Mucosa of rectum (tissue), 2 donors: ENCODE measurements around the gene BMP7.

Source experiments
- H3K27ac ChIP-seq, 2 donors: one replicate each; pipeline ENCODE4 v1.7.0; 2013; ENCODE audit warnings: inconsistent platforms in 2 of 2, low read depth in 2 of 2, low read length in 2 of 2
- H3K27me3 ChIP-seq, 2 donors: one replicate each; pipeline ENCODE4 v1.7.0; 2013; ENCODE audit warnings: low read length in 2 of 2; ENCODE audit not compliant: control insufficient read depth in 2 of 2, insufficient read depth in 2 of 2
- H3K36me3 ChIP-seq, 2 donors: one replicate each; pipeline ENCODE4 v1.7.0; 2013; ENCODE audit warnings: low read length in 2 of 2; ENCODE audit not compliant: control insufficient read depth in 2 of 2, insufficient read depth in 2 of 2
- H3K4me1 ChIP-seq, 2 donors: one replicate each; pipeline ENCODE4 v1.7.0; 2013; ENCODE audit warnings: low read length in 2 of 2, mild to moderate bottlenecking in 1 of 2; ENCODE audit not compliant: control insufficient read depth in 2 of 2, insufficient read depth in 2 of 2
- H3K4me3 ChIP-seq, 2 donors: one replicate each; pipeline ENCODE4 v1.7.0; 2013; ENCODE audit warnings: low read length in 2 of 2
- H3K9ac ChIP-seq, 2 donors: one replicate each; pipeline ENCODE4 v1.7.0; 2013; ENCODE audit warnings: low read length in 2 of 2, low read depth in 1 of 2, mild to moderate bottlenecking in 1 of 2
- H3K9me3 ChIP-seq, 2 donors: one replicate each; pipeline ENCODE4 v1.7.0; 2013; ENCODE audit warnings: low read length in 2 of 2; ENCODE audit not compliant: control insufficient read depth in 2 of 2
- donor health status: healthy.
- donor health status: Normal muscosa, but diverticular disease.

BMP7 gene

DNA sequence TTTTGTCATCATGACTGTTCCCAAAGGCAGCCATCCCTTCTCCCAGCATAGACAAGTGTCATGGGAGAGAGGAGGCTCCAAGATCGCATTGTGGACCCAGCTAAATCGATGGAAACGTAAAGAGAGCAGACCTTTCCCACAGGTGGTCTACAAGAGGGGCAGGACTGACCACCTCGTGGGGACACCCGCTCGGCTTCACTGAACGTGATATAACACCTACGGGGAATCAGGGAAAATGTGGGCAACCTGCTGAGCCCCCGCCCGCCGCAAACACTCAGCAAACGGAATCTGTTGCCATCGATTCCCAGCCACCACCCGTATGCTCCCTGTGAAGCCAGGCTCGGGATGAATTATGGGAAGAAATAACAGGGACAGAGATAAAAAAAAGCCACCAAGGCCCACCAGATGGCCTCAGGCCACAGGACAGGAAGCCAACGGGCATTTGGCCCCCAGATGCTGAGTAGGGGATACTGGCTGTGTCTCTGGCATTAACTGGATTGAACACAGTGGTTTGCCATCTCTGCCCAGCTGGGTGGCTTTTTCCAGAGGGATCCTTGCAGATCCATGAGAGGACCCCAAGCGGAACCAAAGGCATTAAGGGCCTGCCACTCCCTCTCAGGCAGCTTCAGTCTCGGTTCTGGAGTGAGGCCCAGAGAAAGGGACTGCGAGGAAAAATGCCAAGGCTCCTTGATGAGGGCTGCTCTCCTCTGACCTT, 44.4 kb downstream of the BMP7 start:
- Histone ChIP-seq H3K9me3 (no peaks in the 10 kb centered on the region), H3K4me1 (peaks cover 0 to 2% of the 10 kb centered on the region in 2 donors), H3K27me3 (no peaks in the 10 kb centered on the region), H3K4me3 (no peak overlapping the region), H3K27ac (no peak overlapping the region), H3K36me3 (no peaks in the 10 kb centered on the region), H3K9ac (no peak overlapping the region)

DNA sequence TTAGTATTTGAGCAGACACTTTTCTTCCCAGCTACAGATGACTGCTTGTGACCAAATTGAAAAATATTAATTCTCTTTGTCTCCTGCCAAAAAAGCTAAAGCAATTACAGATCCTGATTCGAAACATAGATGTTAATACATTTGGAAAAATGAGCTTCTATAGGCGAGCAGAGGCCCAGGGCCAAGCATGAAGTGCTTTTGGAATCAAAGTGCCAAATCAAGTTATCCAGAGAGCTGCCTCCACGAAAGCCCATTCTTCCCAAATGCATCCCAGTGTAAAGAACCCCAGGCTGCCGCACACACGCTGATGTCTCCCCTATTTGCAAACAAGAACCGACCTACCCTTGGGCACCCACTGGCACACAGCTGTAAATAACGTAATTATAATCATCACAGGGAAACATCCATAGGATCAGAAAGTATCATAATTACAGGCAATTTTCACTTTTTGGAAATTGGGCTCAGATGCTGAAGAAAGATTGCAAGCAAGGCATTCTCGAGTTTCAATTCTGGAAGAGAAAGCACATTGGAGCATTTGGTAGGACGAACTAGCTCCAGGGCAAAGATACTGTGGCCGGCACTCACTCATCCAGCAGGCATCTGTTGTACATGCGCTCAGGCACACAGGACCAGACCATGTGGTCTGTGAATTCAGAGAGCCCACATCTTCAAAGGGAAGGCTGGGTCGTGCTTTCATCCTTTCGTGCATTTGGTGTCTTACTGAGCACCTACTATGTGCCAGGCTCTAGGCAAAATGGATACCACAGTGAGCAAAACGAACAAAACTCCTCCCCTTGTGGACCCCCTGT, 45.9 kb downstream of the BMP7 start:
- Histone ChIP-seq H3K4me3 (no peak overlapping the region), H3K36me3 (no peaks in the 10 kb centered on the region), H3K27ac (no peak overlapping the region), H3K9me3 (no peaks in the 10 kb centered on the region), H3K4me1 (peaks cover 0 to 2% of the 10 kb centered on the region in 2 donors), H3K27me3 (no peaks in the 10 kb centered on the region), H3K9ac (no peak overlapping the region)

DNA sequence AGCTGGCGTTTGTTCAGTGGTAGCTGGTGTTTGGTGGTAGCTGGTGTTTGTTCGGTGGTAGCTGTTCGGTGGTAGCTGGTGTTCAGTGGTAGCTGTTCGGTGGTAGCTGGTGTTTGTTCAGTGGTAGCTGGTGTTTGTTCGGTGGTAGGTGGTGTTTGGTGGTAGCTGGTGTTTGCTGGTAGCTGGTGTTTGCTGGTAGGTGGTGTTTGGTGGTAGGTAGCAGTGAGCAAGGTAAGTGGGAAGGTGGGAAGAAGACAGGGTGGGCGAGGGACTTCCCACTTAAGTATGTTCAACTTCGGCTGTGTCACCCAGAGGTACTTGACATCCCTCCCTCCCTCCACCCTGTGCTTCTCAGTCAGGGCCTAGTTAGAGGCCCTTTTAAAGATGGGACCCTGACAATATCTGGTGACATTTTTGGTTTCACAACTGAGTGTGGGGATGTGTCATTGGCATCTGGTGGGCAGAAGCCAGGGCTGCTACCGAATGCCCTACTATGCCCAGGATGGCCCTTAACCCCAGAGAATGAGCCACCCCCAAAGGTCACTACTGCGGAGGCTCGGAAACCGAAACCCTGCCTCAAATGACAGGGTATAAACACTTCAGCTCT, 47.3 kb downstream of the BMP7 start:
- H3K36me3 ChIP-seq, result no peaks in the 10 kb centered on the region

DNA sequence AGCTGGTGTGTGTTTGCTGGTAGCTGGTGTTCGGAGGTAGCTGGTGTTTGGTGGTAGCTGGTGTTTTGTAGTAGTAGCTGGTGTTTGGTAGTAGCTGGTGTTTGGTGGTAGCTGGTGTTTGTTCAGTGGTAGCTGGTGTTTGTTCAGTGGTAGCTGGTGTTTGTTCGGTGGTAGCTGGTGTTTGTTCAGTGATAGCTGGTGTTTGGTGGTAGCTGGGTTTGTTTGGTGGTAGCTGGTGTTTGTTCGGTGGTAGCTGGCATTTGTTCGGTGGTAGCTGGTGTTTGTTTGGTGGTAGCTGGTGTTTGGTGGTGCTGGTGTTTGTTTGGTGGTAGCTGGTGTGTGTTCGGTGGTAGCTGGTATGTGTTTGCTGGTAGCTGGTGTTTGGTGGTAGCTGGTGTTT, 48.0 kb downstream of the BMP7 start:
- no peak overlapping the region for H3K4me3 ChIP-seq
- H3K9me3 ChIP-seq, result no peaks in the 10 kb centered on the region
- H3K9ac ChIP-seq, result no peak overlapping the region
- no peaks in the 10 kb centered on the region for H3K36me3 ChIP-seq
- H3K4me1 ChIP-seq, result no peaks in the 10 kb centered on the region
- no peaks in the 10 kb centered on the region for H3K27me3 ChIP-seq
- H3K27ac ChIP-seq, result no peak overlapping the region

More for the DNA sequence above, 47.3 kb downstream of the BMP7 start:
- Histone ChIP-seq H3K4me3 (no peak overlapping the region), H3K27me3 (no peaks in the 10 kb centered on the region), H3K4me1 (peaks cover 0 to 2% of the 10 kb centered on the region in 2 donors), H3K9me3 (no peaks in the 10 kb centered on the region), H3K9ac (no peak overlapping the region), H3K27ac (no peak overlapping the region)

DNA sequence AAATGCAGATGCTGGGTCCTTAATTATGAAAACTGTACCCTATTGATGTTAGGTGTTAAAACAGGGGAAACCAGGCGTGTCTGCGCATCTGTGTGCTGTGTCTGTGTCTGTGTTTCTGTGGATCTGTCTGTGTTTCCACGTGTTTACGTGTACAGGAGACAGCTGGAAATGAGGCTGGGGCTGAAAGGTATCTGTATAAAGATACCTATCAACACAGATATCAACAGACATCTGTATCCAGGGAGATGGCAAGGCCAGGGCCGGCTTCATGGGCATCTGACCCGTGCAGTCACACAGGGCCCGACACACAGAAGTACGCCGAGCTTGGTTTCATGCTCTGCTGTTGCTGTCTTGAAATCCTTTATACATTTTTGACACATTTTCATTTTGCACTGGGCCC, 48.6 kb downstream of the BMP7 start:
- no peaks in the 10 kb centered on the region for H3K27me3 ChIP-seq
- H3K9me3 ChIP-seq, result no peaks in the 10 kb centered on the region
- H3K36me3 ChIP-seq, result no peaks in the 10 kb centered on the region
- H3K9ac ChIP-seq, result no peak overlapping the region
- no peak overlapping the region for H3K27ac ChIP-seq
- no peak overlapping the region for H3K4me3 ChIP-seq
- H3K4me1 ChIP-seq, result no peaks in the 10 kb centered on the region

DNA sequence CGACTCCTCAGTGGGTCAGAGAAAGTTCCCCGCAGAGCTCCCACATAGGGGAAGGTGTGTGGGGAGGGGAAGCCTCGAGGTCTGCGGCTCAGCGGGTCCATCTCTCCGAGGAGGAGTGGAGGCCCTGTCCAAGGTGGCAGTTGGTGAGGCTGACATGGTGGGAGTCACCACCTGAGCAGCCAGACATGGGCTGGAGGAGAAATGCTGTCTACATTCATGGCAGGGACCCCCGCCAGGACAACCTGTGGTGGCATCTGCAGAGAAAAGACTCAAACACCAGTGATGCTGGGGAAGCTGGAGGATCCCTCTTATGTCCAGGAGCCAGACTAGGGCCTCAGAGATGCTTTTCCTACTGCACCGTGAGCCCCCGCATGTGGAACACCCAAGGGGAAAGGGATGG, 49.8 kb downstream of the BMP7 start:
- H3K4me1 ChIP-seq, result peaks cover 4 to 5% of the 10 kb centered on the region in 2 donors
- no peak overlapping the region for H3K9ac ChIP-seq
- H3K4me3 ChIP-seq, result no peak overlapping the region
- H3K27ac ChIP-seq, result no peak overlapping the region
- H3K36me3 ChIP-seq, result no peaks in the 10 kb centered on the region
- no peaks in the 10 kb centered on the region for H3K27me3 ChIP-seq
- no peaks in the 10 kb centered on the region for H3K9me3 ChIP-seq

DNA sequence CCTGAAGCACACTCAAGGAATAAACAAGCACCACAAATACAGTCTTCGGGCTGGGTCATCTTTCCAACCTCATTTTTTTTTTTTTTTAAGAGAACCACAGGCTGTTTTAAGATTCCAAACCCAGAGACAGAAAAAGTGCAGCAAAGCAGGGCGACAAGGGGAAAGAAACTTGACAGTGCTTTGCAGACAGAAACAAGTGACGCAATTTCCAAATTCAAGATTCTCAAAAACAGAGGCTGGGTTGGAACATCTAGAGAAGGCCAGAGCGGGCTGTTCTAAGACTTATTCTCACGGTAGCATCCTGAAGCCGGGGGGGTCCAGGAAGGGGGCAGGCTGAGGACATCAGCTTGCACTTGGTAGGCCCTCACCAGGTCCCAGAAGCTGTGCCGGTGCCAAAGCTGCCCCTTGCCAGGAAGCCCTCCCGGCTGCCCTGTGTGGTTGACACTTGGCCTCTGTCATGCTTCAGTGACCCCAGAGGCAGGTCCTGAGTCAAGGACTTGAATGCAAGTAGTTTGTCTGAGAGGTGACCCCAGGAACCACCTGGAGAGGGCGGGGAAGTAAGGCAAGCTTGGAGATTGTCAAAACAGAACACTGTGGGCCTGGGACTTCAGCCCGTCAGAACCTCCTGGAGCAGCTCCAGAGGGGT, 50.5 kb downstream of the BMP7 start:
- Histone ChIP-seq H3K4me3 (no peak overlapping the region), H3K4me1 (peaks cover 4 to 5% of the 10 kb centered on the region in 2 donors), H3K27ac (no peak overlapping the region), H3K9me3 (no peaks in the 10 kb centered on the region), H3K36me3 (no peaks in the 10 kb centered on the region), H3K27me3 (no peaks in the 10 kb centered on the region), H3K9ac (no peak overlapping the region)

DNA sequence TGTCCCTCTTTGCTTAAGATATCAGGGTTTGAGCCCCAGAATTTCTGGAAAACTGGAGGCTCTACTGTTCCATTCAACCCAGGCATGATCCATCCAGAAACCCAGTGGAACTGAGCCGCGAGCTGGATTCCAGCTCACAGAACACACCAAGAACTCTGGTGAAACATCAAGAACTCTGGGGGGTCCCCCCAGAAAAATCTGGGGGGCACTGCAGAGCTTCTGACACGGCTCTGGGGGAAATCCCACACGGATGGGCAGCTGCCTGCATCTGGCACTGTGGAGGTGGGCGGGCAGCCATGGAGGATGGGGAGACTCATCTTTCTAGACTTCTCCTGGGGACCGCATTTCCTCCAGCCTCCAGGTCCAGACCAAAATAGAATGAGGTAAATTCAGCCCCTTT, 51.0 kb downstream of the BMP7 start:
- Histone ChIP-seq H3K4me1 (peaks cover 4 to 5% of the 10 kb centered on the region in 2 donors), H3K27me3 (no peaks in the 10 kb centered on the region), H3K27ac (no peak overlapping the region), H3K36me3 (no peaks in the 10 kb centered on the region), H3K9me3 (no peaks in the 10 kb centered on the region), H3K9ac (no peak overlapping the region), H3K4me3 (no peak overlapping the region)

DNA sequence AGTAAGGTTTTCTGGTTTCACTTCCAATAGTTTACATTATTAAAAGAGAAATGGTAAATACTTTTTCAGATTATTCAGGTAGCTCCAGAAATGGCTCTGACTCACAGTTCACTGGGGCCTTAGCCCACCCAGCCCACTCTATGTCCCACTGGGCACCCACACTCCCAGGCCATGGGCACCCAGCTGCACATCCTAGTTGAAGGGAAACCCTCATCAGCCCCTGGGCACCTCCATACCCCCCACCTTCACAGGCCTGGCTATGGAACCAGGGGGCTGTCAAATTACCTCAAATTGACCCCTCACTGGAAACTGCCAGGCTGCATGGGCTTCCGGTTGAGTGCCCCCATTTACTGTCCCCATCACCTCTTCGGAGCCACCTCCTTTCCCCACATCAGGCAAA, 51.5 kb downstream of the BMP7 start:
- Histone ChIP-seq H3K36me3 (no peaks in the 10 kb centered on the region), H3K27me3 (no peaks in the 10 kb centered on the region), H3K4me3 (no peak overlapping the region), H3K27ac (no peak overlapping the region), H3K9me3 (no peaks in the 10 kb centered on the region), H3K9ac (no peak overlapping the region), H3K4me1 (peaks cover 4 to 5% of the 10 kb centered on the region in 2 donors)

DNA sequence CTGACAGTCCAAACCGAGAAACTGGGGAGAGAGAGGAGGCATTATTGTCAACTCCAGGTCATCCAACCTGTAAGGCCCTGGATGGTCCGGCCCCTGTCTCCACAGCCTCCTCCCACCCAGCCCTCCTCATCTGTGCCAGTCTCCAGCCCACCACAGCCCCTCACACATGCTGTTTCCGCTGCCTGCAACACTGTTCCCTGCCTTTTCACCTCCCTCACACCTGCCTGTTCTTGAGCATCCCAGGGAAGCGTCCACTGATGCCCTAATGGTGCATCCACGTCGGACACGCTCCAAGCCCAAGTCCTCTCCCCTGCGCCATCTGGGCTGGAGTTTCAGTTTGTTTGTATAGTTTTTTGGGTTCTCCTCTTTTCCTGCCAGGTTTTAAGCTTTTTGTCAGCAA, 52.0 kb downstream of the BMP7 start:
- Histone ChIP-seq H3K36me3 (no peaks in the 10 kb centered on the region), H3K9ac (no peak overlapping the region), H3K27me3 (no peaks in the 10 kb centered on the region)

More for the DNA sequence above, 52.0 kb downstream of the BMP7 start:
- Histone ChIP-seq H3K4me1 (peaks cover 4 to 5% of the 10 kb centered on the region in 2 donors), H3K27ac (no peak overlapping the region), H3K9me3 (no peaks in the 10 kb centered on the region), H3K4me3 (no peak overlapping the region)
